BJ (cell line): Measurements from ENCODE around the gene STK36. TPM values are rescaled to one million over a fixed set of nuclear protein-coding genes. Genes with fewer than 3 reads are reported as not detected.

Experiments
- CTCF ChIA-PET: fragments of 350-600 bp; formaldehyde crosslinking; extraction: SDS; loops from one replicate; lab custom pipeline; 2021; ENCODE audit warnings: antibody characterized with exemption, inconsistent platforms; lab: Yijun Ruan, JAX
- POLR2A ChIA-PET: fragments of 300-600 bp; sonication (Branson Sonifier 250); formaldehyde crosslinking; extraction: SDS; loops from one replicate; lab custom pipeline; 2021; ENCODE audit warnings: antibody characterized with exemption; lab: Charles Lee
- DNase-seq: peaks from one replicate; pipeline ENCODE4 v3.0.0-alpha.2; 2011; ENCODE audit warnings: low read depth
- H3K27me3 ChIP-seq: 2 replicates; pipeline ENCODE4 v1.6.0; 2011; ENCODE audit warnings: low read length; ENCODE audit not compliant: control insufficient read depth, insufficient read depth
- H3K36me3 ChIP-seq: 2 replicates; pipeline ENCODE4 v1.5.1; 2011; ENCODE audit warnings: low read length; ENCODE audit not compliant: control insufficient read depth, insufficient read depth
- H3K4me3 ChIP-seq: 2 replicates; pipeline ENCODE4 v1.5.1; 2011; ENCODE audit warnings: low read depth, mild to moderate bottlenecking, control low read depth, low read length
- polyA plus RNA-seq: library from polyadenylated mRNA; depleted of rRNA; stranded (reverse); fragments of >200 nt; gene quantifications from 2 replicates; pipeline ENCODE4 v1.2.3, GENCODE V29; 2011
- TF ChIP-seq, protein P1 (sequence below): IDR thresholded peaks from 2 replicates; pipeline ENCODE4 v1.5.1; 2011; ENCODE audit warnings: low read depth, mild to moderate bottlenecking, control low read depth, inconsistent platforms, low read length, moderate library complexity; ENCODE audit not compliant: insufficient read depth

The STK36 gene
- polyA plus RNA-seq, 1 experiment, result 58.7 TPM

DNA sequence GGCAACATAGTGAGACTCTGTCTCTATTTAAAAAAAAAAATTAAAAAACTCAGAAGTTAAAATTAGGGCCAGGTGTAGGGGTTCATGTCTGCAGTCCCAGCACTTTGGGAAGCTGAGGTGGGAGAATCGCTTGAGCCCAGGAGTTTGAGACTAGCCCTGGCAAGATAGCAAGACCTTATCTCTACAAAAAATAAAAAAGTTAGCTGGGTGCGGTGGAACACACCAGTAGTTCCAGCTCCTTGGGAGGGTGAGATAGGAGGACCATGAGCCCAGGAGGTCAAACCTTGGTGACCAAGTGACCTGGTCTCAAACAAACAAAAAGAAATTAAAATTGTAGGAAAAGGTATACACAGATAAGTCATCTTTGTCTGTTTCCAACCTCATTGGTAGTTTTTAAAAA lies 50.0 kb downstream of the STK36 start:
- no peak for DNase-seq
- TF ChIP-seq, protein P1, sequence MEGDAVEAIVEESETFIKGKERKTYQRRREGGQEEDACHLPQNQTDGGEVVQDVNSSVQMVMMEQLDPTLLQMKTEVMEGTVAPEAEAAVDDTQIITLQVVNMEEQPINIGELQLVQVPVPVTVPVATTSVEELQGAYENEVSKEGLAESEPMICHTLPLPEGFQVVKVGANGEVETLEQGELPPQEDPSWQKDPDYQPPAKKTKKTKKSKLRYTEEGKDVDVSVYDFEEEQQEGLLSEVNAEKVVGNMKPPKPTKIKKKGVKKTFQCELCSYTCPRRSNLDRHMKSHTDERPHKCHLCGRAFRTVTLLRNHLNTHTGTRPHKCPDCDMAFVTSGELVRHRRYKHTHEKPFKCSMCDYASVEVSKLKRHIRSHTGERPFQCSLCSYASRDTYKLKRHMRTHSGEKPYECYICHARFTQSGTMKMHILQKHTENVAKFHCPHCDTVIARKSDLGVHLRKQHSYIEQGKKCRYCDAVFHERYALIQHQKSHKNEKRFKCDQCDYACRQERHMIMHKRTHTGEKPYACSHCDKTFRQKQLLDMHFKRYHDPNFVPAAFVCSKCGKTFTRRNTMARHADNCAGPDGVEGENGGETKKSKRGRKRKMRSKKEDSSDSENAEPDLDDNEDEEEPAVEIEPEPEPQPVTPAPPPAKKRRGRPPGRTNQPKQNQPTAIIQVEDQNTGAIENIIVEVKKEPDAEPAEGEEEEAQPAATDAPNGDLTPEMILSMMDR, result no peak
- ChIA-PET CTCF (interaction anchor here (1.2 to 3.9 kb wide), 3 partner anchors 10 to 126 kb away, joined by 6 to 21 read pairs (median 12); partner anchors contain the start of gene TTLL4), POLR2A (no interaction called here)
- Histone ChIP-seq H3K27me3 (no peaks in the 10 kb centered on the region), H3K36me3 (peaks cover 1% of the 10 kb centered on the region; the same call in 1 of the 2 replicates), H3K4me3 (no peak overlapping the region)

DNA sequence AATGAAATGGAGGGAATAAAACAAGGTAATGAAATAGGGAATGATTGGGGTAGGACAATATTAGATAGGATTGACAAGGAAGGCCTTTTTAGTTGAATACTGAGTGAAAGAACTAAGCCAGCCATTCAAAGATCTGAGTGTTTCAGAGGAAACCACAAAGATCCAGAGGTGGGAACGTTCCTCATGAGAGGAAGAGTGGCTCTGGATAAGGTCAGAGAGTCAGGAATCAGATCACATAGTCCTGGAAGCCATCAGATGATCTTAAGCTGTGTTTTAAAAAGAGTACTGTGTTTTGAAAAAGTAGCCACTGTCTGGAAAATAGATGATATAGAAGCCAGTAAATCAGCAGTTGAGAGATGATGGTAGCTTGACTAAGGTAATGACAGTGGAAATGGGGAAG lies 50.5 kb downstream of the STK36 start:
- H3K4me3 ChIP-seq, result no peak overlapping the region
- ChIA-PET CTCF (interaction anchor here (1.2 to 3.9 kb wide), 3 partner anchors 9 to 125 kb away, joined by 6 to 21 read pairs (median 12); partner anchors contain the start of gene TTLL4), POLR2A (no interaction called here)
- no peak for DNase-seq
- peaks cover 1% of the 10 kb centered on the region; the same call in 1 of the 2 replicates for H3K36me3 ChIP-seq
- TF ChIP-seq, protein P1, result no peak
- H3K27me3 ChIP-seq, result no peaks in the 10 kb centered on the region

DNA sequence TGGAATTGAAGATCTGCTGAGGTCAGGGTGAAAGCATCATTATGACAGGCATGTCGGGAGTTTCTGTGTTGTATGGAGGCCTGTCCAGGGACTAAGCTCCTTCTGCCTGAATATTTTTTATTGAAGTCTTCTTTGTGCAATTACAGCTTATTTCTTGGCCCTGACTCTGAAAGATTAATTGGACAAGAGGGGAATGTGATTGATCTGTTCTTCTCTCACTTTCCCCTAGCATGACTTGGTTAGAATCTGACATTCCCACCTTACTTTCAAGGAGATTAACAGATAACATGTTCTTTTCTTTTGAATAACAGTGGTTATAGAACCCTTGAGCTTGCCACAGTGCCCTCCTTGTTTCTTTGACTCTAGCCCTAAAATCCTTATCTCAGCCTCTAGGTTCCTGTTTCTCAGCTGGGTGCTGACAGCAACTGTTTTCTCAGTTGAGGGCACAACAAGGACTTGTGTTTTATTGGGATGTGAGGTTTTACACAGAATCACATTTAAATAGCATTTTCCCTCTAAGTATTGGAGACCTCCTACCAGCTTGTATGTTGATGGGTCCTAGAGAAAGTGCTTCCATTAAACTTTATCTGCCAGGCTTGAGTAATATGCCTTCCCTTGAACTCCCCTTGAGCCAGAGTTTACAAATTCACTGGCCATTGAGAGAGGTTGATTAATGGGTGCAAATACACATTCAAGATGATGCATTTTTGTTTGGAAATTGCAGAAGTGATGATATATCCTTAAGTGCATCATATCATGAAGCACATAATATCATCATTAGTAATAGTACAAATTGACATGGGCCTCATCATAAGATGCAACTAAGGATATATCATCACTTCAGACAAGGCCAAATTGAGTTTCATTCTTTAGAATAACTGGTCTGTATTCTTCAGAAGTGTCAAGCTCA lies 51.2 kb downstream of the STK36 start:
- Histone ChIP-seq H3K36me3 (peaks cover 1% of the 10 kb centered on the region; the same call in 1 of the 2 replicates), H3K27me3 (no peaks in the 10 kb centered on the region), H3K4me3 (no peak overlapping the region)
- DNase-seq, result no peak
- ChIA-PET CTCF (interaction anchor here (1.2 to 2.6 kb wide), 2 partner anchors 8 to 125 kb away, joined by 6 to 12 read pairs; no protein-coding TSS in a partner anchor), POLR2A (no interaction called here)
- TF ChIP-seq, protein P1, result no peak

DNA sequence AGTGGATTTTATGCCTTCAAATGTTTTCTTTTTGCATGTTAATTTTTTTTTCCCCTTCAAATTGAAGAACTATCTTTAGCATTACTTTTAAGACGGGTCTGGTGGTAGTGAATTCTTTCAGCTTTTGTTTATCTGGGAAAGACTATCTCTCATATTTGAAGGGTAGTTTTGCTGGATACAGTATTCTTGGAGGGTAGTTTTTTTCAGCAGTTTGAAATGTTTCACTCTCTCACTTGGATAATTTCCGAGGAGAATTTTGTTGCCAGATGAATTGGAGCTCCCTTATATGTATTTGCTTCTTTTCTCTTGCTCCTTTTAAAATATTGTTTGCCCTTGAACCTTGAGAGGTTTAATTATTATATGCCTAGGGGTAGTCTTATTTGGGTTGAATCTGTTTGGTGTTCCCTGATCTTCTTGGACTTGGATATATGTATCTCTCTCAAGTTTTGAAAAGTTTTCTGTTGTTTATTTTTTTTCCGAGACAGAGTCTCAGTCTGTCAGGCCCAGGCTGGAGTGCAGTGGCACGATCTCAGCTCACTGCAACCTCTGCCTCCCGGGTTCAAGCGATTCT lies 54.2 kb downstream of the STK36 start:
- no peak for DNase-seq
- H3K27me3 ChIP-seq, result no peaks in the 10 kb centered on the region
- H3K4me3 ChIP-seq, result no peak overlapping the region
- TF ChIP-seq, protein P1, result no peak
- H3K36me3 ChIP-seq, result peaks cover 1% of the 10 kb centered on the region; the same call in 1 of the 2 replicates
- ChIA-PET POLR2A (no interaction called here), CTCF (interaction anchor here (0.8 to 3.7 kb wide), 5 partner anchors 15 to 150 kb away, joined by 3 to 17 read pairs (median 4); partner anchors contain the start of gene TTLL4)
